Brain microvascular endothelial cell (primary cell): ENCODE measurements around the gene ANKRD23.

ENCODE experiments used
- DNase-seq: peaks from one replicate; pipeline ENCODE4 v3.0.0-alpha.2; 2020
- H3K27ac ChIP-seq: fragments of 250-450 bp; sonication (Bioruptor Pico); 2 replicates; pipeline ENCODE4 v1.5.1; 2020; ENCODE audit warnings: mild to moderate bottlenecking, moderate library complexity
- H3K27me3 ChIP-seq: fragments of 250-450 bp; sonication (Bioruptor Pico); replicated peaks from 2 replicates; pipeline ENCODE4 v1.5.1; 2020; ENCODE audit warnings: mild to moderate bottlenecking
- H3K36me3 ChIP-seq: fragments of 250-450 bp; sonication (Bioruptor Pico); replicated peaks from 2 replicates; pipeline ENCODE4 v1.5.1; 2020; ENCODE audit warnings: mild to moderate bottlenecking
- H3K4me3 ChIP-seq: 2 replicates; pipeline ENCODE4 v1.5.1; 2011; ENCODE audit warnings: low read depth, mild to moderate bottlenecking, control low read depth, low read length, moderate library complexity
- in situ Hi-C: cut with HindIII; loops from 2 replicates; pipeline ENCODE4 v1.10.0; 2017; ENCODE audit warnings: low sequenced_read_pairs, low pct_ligation_motif_present
- TF ChIP-seq, protein P1 (sequence below): IDR thresholded peaks from 2 replicates; pipeline ENCODE4 v1.5.1; 2011; ENCODE audit warnings: low read depth, mild to moderate bottlenecking, moderate library complexity, low read length, control low read depth, inconsistent platforms; ENCODE audit errors: missing control alignments

The ANKRD23 gene

DNA sequence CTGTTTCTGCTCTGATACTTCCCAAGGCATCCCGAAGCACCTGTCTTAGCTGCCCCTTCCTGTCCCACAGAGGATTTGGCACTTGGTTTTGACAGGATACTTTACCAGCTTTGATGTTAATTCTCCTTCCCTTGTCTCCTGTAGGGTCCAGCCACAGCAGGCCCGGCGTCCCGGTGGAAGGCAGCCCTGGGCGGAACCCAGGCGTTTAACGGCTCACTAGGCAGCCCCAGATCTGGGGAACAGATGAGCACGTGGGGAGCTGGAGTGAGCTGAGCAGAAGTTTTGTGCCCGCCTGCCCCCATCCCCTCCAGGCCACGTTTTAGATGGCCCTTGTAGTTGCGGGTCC lies 11.4 kb downstream of the ANKRD23 start:
- in situ Hi-C loops: no loop called here
- Histone ChIP-seq H3K27me3 (no peaks in the 10 kb centered on the region), H3K4me3 (no peak overlapping the region), H3K36me3 (no peaks in the 10 kb centered on the region), H3K27ac (no peak overlapping the region)
- TF ChIP-seq, protein P1, sequence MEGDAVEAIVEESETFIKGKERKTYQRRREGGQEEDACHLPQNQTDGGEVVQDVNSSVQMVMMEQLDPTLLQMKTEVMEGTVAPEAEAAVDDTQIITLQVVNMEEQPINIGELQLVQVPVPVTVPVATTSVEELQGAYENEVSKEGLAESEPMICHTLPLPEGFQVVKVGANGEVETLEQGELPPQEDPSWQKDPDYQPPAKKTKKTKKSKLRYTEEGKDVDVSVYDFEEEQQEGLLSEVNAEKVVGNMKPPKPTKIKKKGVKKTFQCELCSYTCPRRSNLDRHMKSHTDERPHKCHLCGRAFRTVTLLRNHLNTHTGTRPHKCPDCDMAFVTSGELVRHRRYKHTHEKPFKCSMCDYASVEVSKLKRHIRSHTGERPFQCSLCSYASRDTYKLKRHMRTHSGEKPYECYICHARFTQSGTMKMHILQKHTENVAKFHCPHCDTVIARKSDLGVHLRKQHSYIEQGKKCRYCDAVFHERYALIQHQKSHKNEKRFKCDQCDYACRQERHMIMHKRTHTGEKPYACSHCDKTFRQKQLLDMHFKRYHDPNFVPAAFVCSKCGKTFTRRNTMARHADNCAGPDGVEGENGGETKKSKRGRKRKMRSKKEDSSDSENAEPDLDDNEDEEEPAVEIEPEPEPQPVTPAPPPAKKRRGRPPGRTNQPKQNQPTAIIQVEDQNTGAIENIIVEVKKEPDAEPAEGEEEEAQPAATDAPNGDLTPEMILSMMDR: no peak
- no peak for DNase-seq

DNA sequence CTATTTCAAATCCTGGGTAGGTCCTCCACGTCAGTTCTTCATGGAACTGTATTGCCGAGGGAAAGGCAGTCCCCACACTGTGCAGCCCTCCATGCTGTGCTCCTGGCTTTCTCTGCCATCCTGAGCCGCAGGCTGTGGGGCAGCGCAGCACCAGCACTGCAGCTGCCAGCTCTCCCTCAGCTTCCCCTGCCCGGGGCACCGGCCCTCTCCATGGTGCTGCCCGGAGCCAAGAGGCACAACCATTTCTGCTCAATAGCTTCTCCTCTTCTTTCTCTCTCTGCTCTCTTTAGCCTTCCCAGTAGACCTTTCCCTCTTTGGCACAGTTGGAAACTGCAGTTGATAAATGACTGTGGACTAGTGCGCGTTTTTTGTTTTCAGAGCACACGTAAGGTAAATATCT lies 12.1 kb downstream of the ANKRD23 start:
- Histone ChIP-seq H3K27ac (no peak overlapping the region), H3K4me3 (no peak overlapping the region), H3K36me3 (no peaks in the 10 kb centered on the region), H3K27me3 (no peaks in the 10 kb centered on the region)
- TF ChIP-seq, protein P1: no peak
- in situ Hi-C loops: no loop called here
- DNase-seq: no peak

DNA sequence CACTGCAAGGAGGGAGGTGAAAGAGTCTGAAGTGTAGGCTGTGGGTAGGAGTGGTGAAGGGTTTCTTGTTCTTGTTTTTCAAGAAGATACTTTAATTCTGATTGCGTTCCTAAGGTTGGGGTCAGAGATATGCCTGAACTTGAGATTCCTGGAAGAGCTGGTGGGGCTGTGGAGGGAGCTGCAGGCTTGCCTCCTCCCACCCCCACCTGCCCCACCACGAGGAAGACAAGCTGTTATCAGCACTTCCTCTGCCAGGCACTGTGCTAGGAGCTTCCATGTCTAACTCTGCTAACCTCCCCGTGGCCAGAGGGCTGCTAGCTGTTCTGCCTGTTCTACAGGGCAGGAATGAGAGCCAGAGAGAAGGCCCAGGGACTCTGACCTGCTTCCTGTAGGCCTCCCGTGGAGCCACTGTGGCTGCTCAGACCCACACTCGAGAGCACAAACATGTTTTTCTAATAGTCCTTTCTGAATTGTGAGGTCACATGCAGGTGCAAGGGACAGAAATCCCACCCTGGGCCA lies 13.7 kb downstream of the ANKRD23 start:
- Histone ChIP-seq H3K4me3 (no peak overlapping the region), H3K36me3 (no peaks in the 10 kb centered on the region), H3K27ac (no peak overlapping the region), H3K27me3 (no peaks in the 10 kb centered on the region)
- TF ChIP-seq, protein P1: no peak
- in situ Hi-C loops: no loop called here
- no peak for DNase-seq

DNA sequence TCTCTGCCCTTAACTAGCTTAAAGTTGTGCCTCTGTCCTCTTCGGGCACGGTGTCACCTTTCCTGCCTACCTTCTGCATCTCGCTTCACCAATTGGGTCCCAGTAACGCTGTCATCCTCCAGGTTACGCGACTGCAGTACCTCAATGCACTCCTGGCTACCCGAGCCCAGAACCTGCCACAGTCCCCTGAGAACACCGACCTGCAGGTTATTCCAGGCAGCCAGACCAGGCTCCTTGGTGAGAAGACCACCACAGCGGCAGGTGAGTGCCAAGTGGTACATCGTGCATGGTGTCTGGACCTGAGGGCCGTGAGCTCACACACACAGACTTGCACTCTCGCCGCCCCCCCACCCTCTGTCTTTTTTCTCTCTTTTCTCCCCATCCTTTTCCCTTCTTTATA lies 14.9 kb downstream of the ANKRD23 start:
- in situ Hi-C loops: no loop called here
- no peak overlapping the region for H3K4me3 ChIP-seq
- TF ChIP-seq, protein P1: no peak
- H3K27me3 ChIP-seq: no peaks in the 10 kb centered on the region
- DNase-seq: no peak
- no peak overlapping the region for H3K27ac ChIP-seq
- no peaks in the 10 kb centered on the region for H3K36me3 ChIP-seq

DNA sequence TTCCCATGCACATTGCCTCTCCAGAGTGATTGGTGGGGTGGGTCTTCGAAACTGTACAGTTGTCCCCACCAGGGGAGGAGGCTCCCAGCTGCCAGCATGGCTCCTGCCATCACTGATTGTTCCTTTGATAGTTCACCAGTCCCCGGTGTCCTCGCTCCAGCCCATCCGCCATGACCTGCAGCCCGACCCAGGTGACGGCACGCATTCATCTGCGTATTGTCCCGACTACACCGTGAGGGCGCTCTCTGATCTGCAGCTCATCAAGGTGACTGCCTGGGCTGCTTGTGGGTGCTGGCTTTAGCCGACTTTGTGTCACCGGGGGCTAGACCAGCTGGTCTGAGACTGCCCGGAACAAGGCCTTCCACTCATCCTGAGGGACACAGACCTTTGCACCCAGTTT lies 15.4 kb downstream of the ANKRD23 start:
- in situ Hi-C loops: no loop called here
- no peaks in the 10 kb centered on the region for H3K36me3 ChIP-seq
- TF ChIP-seq, protein P1: no peak

DNA sequence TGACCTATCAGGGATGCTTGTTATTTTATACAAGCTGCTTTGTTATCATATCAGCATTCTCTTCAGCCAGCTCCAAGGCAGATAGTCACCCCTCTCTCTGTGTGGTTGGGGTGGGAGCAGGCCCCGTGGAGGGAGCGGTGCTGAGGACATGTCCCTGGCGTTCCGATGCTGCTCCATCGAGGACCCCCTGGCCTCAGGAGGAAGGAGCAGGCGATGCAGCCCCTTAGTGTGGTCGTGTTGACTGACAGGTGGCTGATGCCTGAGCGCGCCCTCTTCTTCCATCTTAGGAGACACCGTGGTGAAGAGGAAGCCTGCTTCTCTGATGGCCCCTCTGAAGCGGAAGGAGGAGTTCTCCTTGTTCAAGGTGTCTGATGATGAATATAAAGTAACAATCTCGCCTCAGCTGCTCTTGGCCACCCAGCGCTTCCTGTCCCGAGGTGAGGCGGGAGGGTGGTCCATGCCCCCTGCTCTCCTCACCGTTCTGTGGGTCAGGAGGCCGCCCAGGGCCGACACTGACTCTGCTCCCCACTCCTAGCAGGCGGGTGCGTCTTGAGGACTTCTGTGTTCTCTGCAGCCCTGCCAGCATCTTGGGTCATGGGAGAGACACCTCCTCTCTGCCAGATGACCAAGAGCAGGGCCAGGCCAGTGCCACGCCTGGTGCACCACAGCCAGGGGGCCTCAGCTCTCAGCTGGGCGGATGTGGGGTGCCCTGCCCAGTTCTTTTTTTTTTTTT lies 17.1 kb downstream of the ANKRD23 start:
- in situ Hi-C loops: no loop called here
- no peak overlapping the region for H3K4me3 ChIP-seq
- H3K27me3 ChIP-seq: no peaks in the 10 kb centered on the region
- no peak for DNase-seq
- H3K36me3 ChIP-seq: no peaks in the 10 kb centered on the region
- TF ChIP-seq, protein P1: no peak
- no peak overlapping the region for H3K27ac ChIP-seq

More for the DNA sequence above, 15.4 kb downstream of the ANKRD23 start:
- no peak for DNase-seq
- Histone ChIP-seq H3K4me3 (no peak overlapping the region), H3K27me3 (no peaks in the 10 kb centered on the region), H3K27ac (no peak overlapping the region)
